ENCODE results near the gene STK39. TPM values are rescaled to one million over a fixed set of nuclear protein-coding genes. Genes with fewer than 3 reads are reported as not detected.

STK39 gene
- total and polyA plus RNA-seq, 2 of the 4 experiments (the other 2 are of a cell fraction): 11.8 to 16.4 TPM

GRCh38 chr2:167905668-167906067 lies 341.7 kb downstream of the STK39 start:
- ChIA-PET POLR2A (ENCODE audit: unreplicated experiment) (no interaction called here), CTCF (no interaction called here)
- Histone ChIP-seq H2BK5ac (ENCODE audit: low read depth, low read length, poor library complexity, severe bottlenecking) (no peak overlapping the region), H2BK120ac (ENCODE audit: low read depth, low read length) (no peak overlapping the region), H3K23ac (ENCODE audit: low read depth, low read length) (no peak overlapping the region), H4K20me1 (ENCODE audit: insufficient read depth, low read length) (no peaks in the 10 kb centered on the region), H2BK15ac (ENCODE audit: low read depth, low read length) (no peak overlapping the region), H3K79me1 (ENCODE audit: low read depth in 1 of 2, low read length in 2 of 2) (no peaks in the 10 kb centered on the region), H3K4me2 (ENCODE audit: low read depth, low read length) (no peak overlapping the region), H4K91ac (ENCODE audit: insufficient read depth, low read depth, low read length) (no peak overlapping the region), H3K4me1 (ENCODE audit: control insufficient read depth, insufficient read depth, low read length) (no peaks in the 10 kb centered on the region), H3K18ac (ENCODE audit: low read depth, low read length) (no peak overlapping the region), H2BK20ac (ENCODE audit: low read depth, low read length) (no peak overlapping the region), H4K5ac (ENCODE audit: low read depth, low read length) (no peak overlapping the region), H2AK5ac (ENCODE audit: low read depth, low read length) (no peak overlapping the region), H3K9me1 (ENCODE audit: insufficient read depth, low read length) (no peaks in the 10 kb centered on the region), H4K8ac (ENCODE audit: low read depth in 2 of 2, low read length in 2 of 2) (no peak overlapping the region), H3K4ac (ENCODE audit: low read depth, low read length) (no peak overlapping the region), H2AK9ac (replicated peaks; ENCODE audit: low read depth, low read length, poor library complexity) (no peak overlapping the region), H2AFZ (replicated peaks; ENCODE audit: low read length, poor library complexity) (no peak overlapping the region), H3K4me3 (ENCODE audit: insufficient read depth, low read depth, low read length) (no peak overlapping the region), H3K27me3 (ENCODE audit: control insufficient read depth, insufficient read depth, low read length) (no peaks in the 10 kb centered on the region), H3K9me3 (ENCODE audit: control insufficient read depth, insufficient read depth, low read length) (no peaks in the 10 kb centered on the region), H3K9ac (ENCODE audit: low read depth, low read length) (no peak overlapping the region), H3K36me3 (ENCODE audit: control insufficient read depth, insufficient read depth, low read length) (no peaks in the 10 kb centered on the region), H3K14ac (replicated peaks; ENCODE audit: low read depth, low read length) (no peak overlapping the region), H3K27ac (ENCODE audit: insufficient read depth, low read length) (no peak overlapping the region), H3K56ac (ENCODE audit: extremely low read depth, insufficient read depth, low read length) (no peak overlapping the region)
- WGBS, 2 experiments (ENCODE audit: extremely low coverage in 2 of 2, insufficient read length in 1 of 2): 78% methylated on average over 9 of the region's 14 CpGs; no CpG with 5 or more reads in 1 of the 2 experiments
- intact Hi-C loops (cut with micrococcal nuclease): no loop called here
- dilution Hi-C loops (cut with HindIII; ENCODE audit: low sequenced_read_pairs, unreplicated experiment): no loop called here
- DNase-seq (no peak), ATAC-seq (ENCODE audit: low read depth) (no peak)
- in situ Hi-C loops (cut with MboI; ENCODE audit: low sequenced_read_pairs): no loop called here
- BruUV-seq (replicated peaks): no TSS peak
- TF ChIP-seq MAFK (IDR thresholded peaks at IDR 0.05; ENCODE audit: low read depth, low read length) (no peak), USF2 (IDR thresholded peaks at IDR 0.05; ENCODE audit: low read depth, low read length) (no peak), MAZ (IDR thresholded peaks at IDR 0.05; ENCODE audit: borderline replicate concordance, low read depth, low read length) (no peak), SMC3 (IDR thresholded peaks at IDR 0.05; ENCODE audit: low read depth, low read length) (no peak), MXI1 (IDR thresholded peaks at IDR 0.05; ENCODE audit: borderline replicate concordance, low read depth, low read length) (no peak), POLR2A (IDR thresholded peaks at IDR 0.05; ENCODE audit: low read depth, low read length) (no peak), CHD1 (IDR thresholded peaks at IDR 0.05; ENCODE audit: low read depth, low read length) (no peak), FOS (IDR thresholded peaks at IDR 0.05; ENCODE audit: low read depth, low read length) (no peak), CEBPB (IDR thresholded peaks at IDR 0.05; ENCODE audit: low read depth, low read length) (no peak), CTCF (conservative IDR thresholded peaks at IDR 0.05; ENCODE audit: low read depth, low read length) (no peak), RCOR1 (IDR thresholded peaks at IDR 0.05; ENCODE audit: insufficient replicate concordance, low read length) (no peak), RFX5 (IDR thresholded peaks at IDR 0.05; ENCODE audit: low read depth, low read length) (no peak), ELK1 (IDR thresholded peaks at IDR 0.05; ENCODE audit: borderline replicate concordance, low read depth, low read length) (no peak), BHLHE40 (IDR thresholded peaks at IDR 0.05; ENCODE audit: low read depth, low read length) (no peak), NFE2L2 (IDR thresholded peaks at IDR 0.05; ENCODE audit: low read depth, low read length) (no peak), RAD21 (IDR thresholded peaks at IDR 0.05; ENCODE audit: low read length) (no peak)
